Adrenal gland (tissue), 12 donors: ENCODE data around the gene PACS1. TPM values are rescaled to one million over a fixed set of nuclear protein-coding genes. Genes with fewer than 3 reads are reported as not detected.

Experiments
- DNase-seq, 7 donors: peaks; one replicate each; pipeline ENCODE4 v3.0.0-alpha.2; 2019 to 2020
- H3K27ac ChIP-seq, 5 donors: fragments of 200-600 bp; sonication (generic) in 4 of 5; 1 replicate in 3 of 5; 2 replicates in 2 of 5; pipeline versions ENCODE4 v1.5.1 to v1.8.0; 2016 to 2020; ENCODE audit warnings: mild to moderate bottlenecking in 1 of 5
- H3K27me3 ChIP-seq: fragments of 200-600 bp; 2 replicates; pipeline ENCODE4 v1.8.0; 2021
- H3K36me3 ChIP-seq, 2 donors: fragments of 200-600 bp; replicated peaks in 1 of 2; 1 replicate in 1 of 2; 2 replicates in 1 of 2; pipeline versions ENCODE4 v1.5.1 to v1.8.0; 2018 to 2022
- H3K4me1 ChIP-seq, 2 donors: fragments of 200-600 bp; replicated peaks in 1 of 2; 1 replicate in 1 of 2; 2 replicates in 1 of 2; pipeline versions ENCODE4 v1.5.1 to v1.8.0; 2018 to 2021
- H3K4me3 ChIP-seq, 4 donors: fragments of 200-600 bp; sonication (generic) in 3 of 4; one replicate each; pipeline ENCODE4 v1.5.1; 2016 to 2018
- H3K9me3 ChIP-seq, 3 donors: fragments of 200-600 bp; sonication (generic) in 1 of 3; replicated peaks in 1 of 3; 1 replicate in 2 of 3; 2 replicates in 1 of 3; pipeline versions ENCODE4 v1.5.1 to v1.8.0; 2016 to 2021
- POLR2A ChIP-seq, 2 donors: fragments of 450-650 bp; IDR thresholded peaks; one replicate each; pipeline ENCODE4 v1.6.1; 2017; ENCODE audit warnings: antibody characterized with exemption in 2 of 2, mild to moderate bottlenecking in 2 of 2, moderate library complexity in 1 of 2
- WGBS, 4 donors: extraction: QIAGEN DNeasy Blood & Tissue Kit in 2 of 4; methylation state at CpG; one replicate each; pipeline versions ENCODE4 v1.1.5 to v1.1.7; 2013 to 2017; 5-methylcytosine and 5-hydroxymethylcytosine counted together
- intact Hi-C, 2 donors: fragments of 100-400 bp; cut with DNase I; formaldehyde crosslinking; loops; one replicate each; pipeline versions ENCODE4 v1.14.1 to v1.15.0; 2022 to 2023
- polyA plus RNA-seq, 3 donors: library from polyadenylated mRNA; stranded (reverse); fragments of 200-250 nt in 2 of 3; fragments of 350-450 nt in 1 of 3; fragmentation: Illumina TruSeq in 1 of 3; extraction: RNeasy Lipid Tissue Mini Kit (QIAGEN cat#74804) in 1 of 3; gene quantifications; one replicate each; pipeline ENCODE4 v1.2.3, GENCODE V29; 2013 to 2014
- total RNA-seq, 9 donors: library from RNA; depleted of rRNA in 4 of 9; stranded (reverse); fragments of >200 nt in 4 of 9; fragments of 120-200 nt in 1 of 9; fragmentation: NEBNext Ultra II Directional in 1 of 9; extraction: Animal tissue kit (Norgen Biotek cat#: 25700) in 1 of 9; gene quantifications; one replicate each; pipeline versions ENCODE4 v1.1.0 to v1.2.4, GENCODE V29; 2013 to 2023
- TF ChIP-seq, protein P1 (sequence below), 6 experiments: fragments of 450-650 bp in 4 of 6; fragments of 200-600 bp in 2 of 6; sonication (generic) in 1 of 6; IDR thresholded peaks; 1 replicate in 5 of 6; 2 replicates in 1 of 6; pipeline versions ENCODE4 v1.5.1 to v1.8.0; 2016 to 2021; ENCODE audit warnings: antibody characterized with exemption in 6 of 6, mild to moderate bottlenecking in 2 of 6, moderate library complexity in 1 of 6
- donor health status: healthy with polysubstance abuse.
- donor health status: Bipolar disorder and iron deficiency.
- donor health status: DM: yes; HTN: yes; CAD: no.
- donor health status: DM: no; HTN: no; CAD: no.
- donor health status: DM: no; HTN: no; CAD: no.
- donor health status: DM: yes; HTN: yes; CAD: no.

The PACS1 gene
- total and polyA plus RNA-seq, 12 donors: 21.1 to 60.5 (median 38.2) TPM

DNA sequence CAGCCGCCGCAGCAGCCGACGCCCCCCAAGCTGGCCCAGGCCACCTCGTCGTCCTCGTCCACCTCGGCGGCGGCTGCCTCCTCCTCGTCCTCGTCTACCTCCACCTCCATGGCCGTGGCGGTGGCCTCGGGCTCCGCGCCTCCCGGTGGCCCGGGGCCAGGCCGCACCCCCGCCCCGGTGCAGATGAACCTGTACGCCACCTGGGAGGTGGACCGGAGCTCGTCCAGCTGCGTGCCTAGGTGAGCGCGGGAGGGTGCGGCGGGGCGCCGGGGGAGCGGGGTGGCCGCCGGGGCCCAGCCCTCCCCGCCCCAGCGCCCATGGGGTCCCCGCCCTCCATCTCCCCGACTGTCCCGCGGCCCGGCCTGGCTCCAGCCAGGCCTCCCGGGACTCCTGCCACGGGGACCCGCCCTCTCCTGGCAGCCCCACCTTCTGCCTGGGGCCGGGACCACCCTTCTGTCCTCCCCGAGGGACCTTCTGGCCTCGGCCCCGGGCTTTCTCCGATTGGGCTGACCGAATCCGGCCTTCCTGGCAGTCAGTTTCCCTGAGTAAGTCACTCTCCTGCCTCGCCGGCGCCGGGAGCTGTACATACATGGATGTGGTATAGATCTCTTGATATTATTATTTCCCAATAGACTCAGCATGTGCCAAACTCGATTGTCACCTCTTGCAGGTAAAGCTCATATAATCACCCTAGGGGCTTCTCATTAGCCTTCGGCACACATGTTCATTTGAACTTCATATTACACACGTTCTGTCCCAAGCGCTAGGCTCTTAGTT lies 720 bp downstream of the PACS1 start:
- peak overlapping the region; percentile 48 to 98 (median 79) for H3K27ac ChIP-seq
- peak overlapping the region; percentile 13 to 75 (median 62) for H3K4me3 ChIP-seq
- no peak for TF ChIP-seq POLR2A (IDR thresholded peaks at IDR 0.05)
- TF ChIP-seq, protein P1, sequence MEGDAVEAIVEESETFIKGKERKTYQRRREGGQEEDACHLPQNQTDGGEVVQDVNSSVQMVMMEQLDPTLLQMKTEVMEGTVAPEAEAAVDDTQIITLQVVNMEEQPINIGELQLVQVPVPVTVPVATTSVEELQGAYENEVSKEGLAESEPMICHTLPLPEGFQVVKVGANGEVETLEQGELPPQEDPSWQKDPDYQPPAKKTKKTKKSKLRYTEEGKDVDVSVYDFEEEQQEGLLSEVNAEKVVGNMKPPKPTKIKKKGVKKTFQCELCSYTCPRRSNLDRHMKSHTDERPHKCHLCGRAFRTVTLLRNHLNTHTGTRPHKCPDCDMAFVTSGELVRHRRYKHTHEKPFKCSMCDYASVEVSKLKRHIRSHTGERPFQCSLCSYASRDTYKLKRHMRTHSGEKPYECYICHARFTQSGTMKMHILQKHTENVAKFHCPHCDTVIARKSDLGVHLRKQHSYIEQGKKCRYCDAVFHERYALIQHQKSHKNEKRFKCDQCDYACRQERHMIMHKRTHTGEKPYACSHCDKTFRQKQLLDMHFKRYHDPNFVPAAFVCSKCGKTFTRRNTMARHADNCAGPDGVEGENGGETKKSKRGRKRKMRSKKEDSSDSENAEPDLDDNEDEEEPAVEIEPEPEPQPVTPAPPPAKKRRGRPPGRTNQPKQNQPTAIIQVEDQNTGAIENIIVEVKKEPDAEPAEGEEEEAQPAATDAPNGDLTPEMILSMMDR (IDR thresholded peaks at IDR 0.05): no peak
- peak; percentile 51 to 74 (median 65) for DNase-seq
- WGBS, 4 donors: 2 to 5% (median 2%) methylated on average over 14 to 60 of the region's 60 CpGs
- H3K27me3 ChIP-seq: no peaks in the 10 kb centered on the region
- peaks cover 0 to 27% of the 10 kb centered on the region in 2 donors for H3K36me3 ChIP-seq
- no peaks in the 10 kb centered on the region for H3K9me3 ChIP-seq
- peaks cover 18 to 39% of the 10 kb centered on the region in 2 donors for H3K4me1 ChIP-seq
- intact Hi-C loops: loop anchor here (2.0 to 10.0 kb wide), 2 partner anchors 60 to 574 kb away; no protein-coding TSS in a partner anchor

DNA sequence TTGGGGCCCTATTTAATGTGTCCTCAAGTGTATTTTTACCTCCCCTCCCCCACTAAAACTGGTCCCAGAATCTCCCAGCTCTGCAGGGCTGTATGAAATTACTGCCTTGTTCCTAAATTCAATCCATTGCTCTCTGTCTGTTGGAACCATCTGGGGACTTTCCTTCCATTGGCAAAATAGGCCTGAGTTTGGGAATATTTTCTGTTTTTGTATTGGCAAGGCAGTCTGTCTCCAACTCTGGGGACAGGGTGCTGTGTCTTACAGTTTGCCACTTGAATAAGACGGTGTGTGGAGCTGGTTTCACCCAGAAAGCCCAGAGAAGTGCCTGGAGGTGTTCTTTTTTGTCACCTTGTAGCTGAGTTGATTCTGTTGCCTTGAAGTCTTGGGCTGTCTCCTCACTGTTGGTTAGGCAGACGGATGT lies 1.3 kb downstream of the PACS1 start:
- Histone ChIP-seq H3K9me3 (no peaks in the 10 kb centered on the region), H3K36me3 (peaks cover 0 to 21% of the 10 kb centered on the region in 2 donors), H3K27ac (peak overlapping the region in 4 of 5 donors; percentile 60 to 98 (median 86)), H3K4me1 (peaks cover 18 to 39% of the 10 kb centered on the region in 2 donors), H3K4me3 (peak overlapping the region in 2 of 4 donors; percentile 68 to 75), H3K27me3 (no peaks in the 10 kb centered on the region)
- intact Hi-C loops: loop anchor here (2.0 to 10.0 kb wide), 2 partner anchors 59 to 573 kb away; no protein-coding TSS in a partner anchor
- no peak for DNase-seq
- WGBS, 4 donors: 13 to 33% (median 20%) methylated on average over 2 of the region's 2 CpGs
- TF ChIP-seq, protein P1 (IDR thresholded peaks at IDR 0.05): no peak
- no peak for TF ChIP-seq POLR2A (IDR thresholded peaks at IDR 0.05)

DNA sequence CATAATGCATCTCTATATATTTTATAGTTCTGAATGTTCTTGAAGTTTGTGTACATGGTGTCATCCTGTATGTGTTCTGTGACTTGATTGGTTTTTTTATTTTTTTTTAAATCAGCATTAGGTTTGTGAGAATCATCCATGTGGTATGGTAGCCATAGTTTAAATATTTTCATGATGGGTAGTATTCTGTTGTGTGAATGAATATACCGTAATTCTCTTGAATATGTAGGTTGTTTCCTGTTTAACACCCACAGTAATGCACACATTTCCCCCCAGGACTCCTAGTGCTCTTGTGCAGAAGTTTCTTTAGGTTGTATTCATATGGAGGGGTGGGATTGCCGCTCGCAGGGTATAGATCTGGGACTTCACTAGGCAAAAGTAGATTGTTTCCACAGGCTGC lies 2.0 kb downstream of the PACS1 start:
- Histone ChIP-seq H3K9me3 (no peaks in the 10 kb centered on the region), H3K4me3 (no peak overlapping the region), H3K27ac (peak overlapping the region in 1 of 5 donors; percentile 79), H3K27me3 (no peaks in the 10 kb centered on the region), H3K36me3 (peaks cover 0 to 14% of the 10 kb centered on the region in 2 donors), H3K4me1 (peaks cover 18 to 39% of the 10 kb centered on the region in 2 donors)
- DNase-seq: peak in 1 of 7 donors; percentile 13
- TF ChIP-seq POLR2A (IDR thresholded peaks at IDR 0.05): no peak
- TF ChIP-seq, protein P1 (IDR thresholded peaks at IDR 0.05): no peak
- intact Hi-C loops: loop anchor here in 1 of 2 donors (10.0 kb wide), 1 partner anchor 573 kb away; no protein-coding TSS in a partner anchor
- 86 to 94% (median 91%) methylated on average over 3 of the region's 3 CpGs for WGBS, 4 donors

DNA sequence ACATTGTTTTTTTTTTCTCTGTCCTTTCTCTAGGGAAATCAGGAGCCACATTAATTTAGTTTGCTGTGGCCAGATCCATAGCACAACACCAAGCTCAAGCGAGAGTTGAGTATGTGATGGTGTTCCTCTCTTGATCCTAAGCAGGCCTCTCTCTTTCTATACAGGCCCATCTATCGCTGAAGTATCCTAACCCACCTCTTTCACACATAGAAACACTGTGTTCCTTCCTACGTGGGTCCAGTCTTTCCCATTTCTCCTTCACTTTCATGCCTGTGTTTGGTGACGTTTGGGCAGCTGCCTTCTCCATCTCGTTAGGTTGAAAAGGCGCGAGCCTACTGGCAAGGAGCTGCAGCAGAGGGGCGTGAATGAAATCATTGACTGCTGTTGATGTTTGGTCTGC lies 2.4 kb downstream of the PACS1 start:
- H3K4me1 ChIP-seq: peaks cover 18 to 34% of the 10 kb centered on the region in 2 donors

More for the DNA sequence above, 2.4 kb downstream of the PACS1 start:
- no peaks in the 10 kb centered on the region for H3K9me3 ChIP-seq
- intact Hi-C loops: loop anchor here in 1 of 2 donors (10.0 kb wide), 1 partner anchor 572 kb away; no protein-coding TSS in a partner anchor
- WGBS, 4 donors: 84 to 93% (median 89%) methylated on average over 8 of the region's 8 CpGs
- DNase-seq: peak in 1 of 7 donors; percentile 11
- peaks cover 0 to 9% of the 10 kb centered on the region in 2 donors for H3K36me3 ChIP-seq
- no peak overlapping the region for H3K27ac ChIP-seq
- no peak overlapping the region for H3K4me3 ChIP-seq
- TF ChIP-seq POLR2A (IDR thresholded peaks at IDR 0.05): no peak
- TF ChIP-seq, protein P1 (IDR thresholded peaks at IDR 0.05): no peak
- H3K27me3 ChIP-seq: no peaks in the 10 kb centered on the region
